DMS153 (cell line): ENCODE results near the gene LUC7L2.
A peak's percentile ranks its signal among the peaks of the same experiment; 100 is the strongest.
"Not testable (repeated sequence)": the region's sequence is repeated elsewhere in the genome, so short reads cannot be mapped to it uniquely, and the experiment has no call there.

ENCODE experiments used
- DNase-seq: peaks from one replicate; lab custom pipeline; 2025; lab: John Stamatoyannopoulos, UW

Gene LUC7L2

GRCh38 chr7:139397192-139397591, 37.5 kb downstream of the LUC7L2 start:
- DNase-seq = no peak

- no peak for DNase-seq
Measured at GRCh38 chr7:139403601-139404000, 43.9 kb downstream of the LUC7L2 start.

- no peak for DNase-seq
Measured at GRCh38 chr7:139407555-139407954, 47.9 kb downstream of the LUC7L2 start.

- not testable (repeated sequence) for DNase-seq
Measured at GRCh38 chr7:139414743-139415402, 55.2 kb downstream of the LUC7L2 start.

DNA sequence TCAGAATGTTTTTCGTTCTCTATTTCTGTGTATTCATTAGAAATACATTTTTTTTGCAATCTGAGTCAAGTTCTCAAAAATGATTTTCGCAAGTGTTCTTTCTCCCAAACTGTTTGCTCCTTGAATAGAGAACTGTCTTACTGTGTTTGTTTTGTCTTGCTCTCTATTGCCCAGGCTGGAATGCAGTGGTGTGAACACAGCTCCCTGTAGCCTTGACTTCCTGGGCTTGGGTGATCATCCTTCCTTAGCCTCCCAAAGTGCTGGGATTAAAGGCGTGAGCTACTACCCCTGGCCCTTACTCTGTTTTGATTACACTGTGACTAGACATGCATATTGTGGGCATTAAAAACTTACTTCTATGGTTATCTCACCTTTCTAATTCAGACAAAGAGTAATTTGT, 56.7 kb downstream of the LUC7L2 start:
- no peak for DNase-seq

DNA sequence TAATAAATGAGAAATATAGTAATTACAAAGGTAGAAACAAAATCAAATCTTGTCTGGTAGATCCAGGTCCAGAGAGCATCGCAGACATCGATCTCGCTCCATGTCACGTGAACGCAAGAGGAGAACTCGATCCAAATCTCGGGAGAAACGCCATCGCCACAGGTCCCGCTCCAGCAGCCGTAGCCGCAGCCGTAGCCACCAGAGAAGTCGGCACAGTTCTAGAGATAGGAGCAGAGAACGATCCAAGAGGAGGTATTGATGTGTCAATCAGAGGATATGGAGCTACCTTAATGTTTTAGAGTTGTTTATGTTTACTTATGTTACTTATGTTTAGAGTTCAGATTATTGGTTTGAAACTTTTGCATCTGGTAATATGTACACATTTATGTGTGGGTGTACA, 57.8 kb downstream of the LUC7L2 start:
- no peak for DNase-seq

DNA sequence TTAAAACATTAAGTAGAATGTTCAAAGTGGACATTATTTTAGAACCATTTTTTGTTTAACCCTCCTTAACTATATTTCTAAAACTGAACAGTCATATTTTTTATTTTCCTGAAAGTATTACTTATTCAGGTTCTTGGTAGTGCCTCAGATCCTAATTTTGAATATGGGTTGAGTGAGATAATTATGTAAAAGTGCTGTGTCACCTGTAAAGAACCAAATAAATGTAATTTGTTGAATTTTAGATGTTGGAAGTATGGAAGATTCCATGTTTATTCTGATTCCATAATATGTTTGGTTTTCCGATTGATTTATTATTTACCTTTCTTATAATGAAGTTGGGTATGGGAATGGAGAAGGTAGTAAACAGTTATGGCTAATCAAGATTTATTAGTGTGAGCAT, 61.4 kb downstream of the LUC7L2 start:
- no peak for DNase-seq

- DNase-seq = no peak
Measured at GRCh38 chr7:139422126-139422525, 62.4 kb downstream of the LUC7L2 start.

DNA sequence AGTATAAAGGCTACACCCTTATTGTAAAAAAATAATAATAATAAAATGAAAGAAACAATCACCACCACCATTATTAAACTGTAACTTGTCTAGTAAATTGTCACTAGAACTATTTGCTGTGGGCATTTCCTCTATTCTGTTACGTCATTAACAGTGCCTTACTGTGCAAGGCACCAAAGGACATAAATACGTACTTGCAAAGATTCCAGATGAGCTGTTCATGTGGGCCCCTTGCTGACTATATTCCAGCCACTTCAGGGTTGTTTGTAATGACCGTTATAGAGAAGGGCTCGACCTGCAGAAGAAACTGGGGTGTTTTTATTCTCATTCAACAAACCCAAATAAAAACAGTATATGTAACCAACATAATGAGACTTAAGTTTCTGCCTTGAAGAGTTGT, 63.4 kb downstream of the LUC7L2 start:
- DNase-seq = no peak

DNA sequence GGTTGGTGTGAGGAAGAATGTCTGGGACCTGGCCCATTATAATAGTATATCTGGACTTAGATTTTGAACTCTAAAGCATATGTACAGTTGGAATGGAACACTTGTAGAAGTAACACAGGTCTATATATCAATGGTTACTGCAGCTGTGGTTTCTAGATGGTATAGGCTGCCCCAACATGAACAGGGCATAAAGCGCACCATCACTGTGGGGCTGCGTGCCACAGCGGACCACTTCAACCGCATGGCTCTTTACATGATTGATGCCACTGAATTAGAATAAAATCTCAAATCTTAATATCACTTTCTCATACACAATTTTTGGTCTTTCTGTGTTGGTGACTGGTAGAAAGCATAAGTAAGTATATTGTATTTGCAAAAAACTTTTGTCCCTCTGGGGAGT, 64.3 kb downstream of the LUC7L2 start:
- DNase-seq = no peak

- not testable (repeated sequence) for DNase-seq
Measured at GRCh38 chr7:139425701-139426100, 66.0 kb downstream of the LUC7L2 start.

DNA sequence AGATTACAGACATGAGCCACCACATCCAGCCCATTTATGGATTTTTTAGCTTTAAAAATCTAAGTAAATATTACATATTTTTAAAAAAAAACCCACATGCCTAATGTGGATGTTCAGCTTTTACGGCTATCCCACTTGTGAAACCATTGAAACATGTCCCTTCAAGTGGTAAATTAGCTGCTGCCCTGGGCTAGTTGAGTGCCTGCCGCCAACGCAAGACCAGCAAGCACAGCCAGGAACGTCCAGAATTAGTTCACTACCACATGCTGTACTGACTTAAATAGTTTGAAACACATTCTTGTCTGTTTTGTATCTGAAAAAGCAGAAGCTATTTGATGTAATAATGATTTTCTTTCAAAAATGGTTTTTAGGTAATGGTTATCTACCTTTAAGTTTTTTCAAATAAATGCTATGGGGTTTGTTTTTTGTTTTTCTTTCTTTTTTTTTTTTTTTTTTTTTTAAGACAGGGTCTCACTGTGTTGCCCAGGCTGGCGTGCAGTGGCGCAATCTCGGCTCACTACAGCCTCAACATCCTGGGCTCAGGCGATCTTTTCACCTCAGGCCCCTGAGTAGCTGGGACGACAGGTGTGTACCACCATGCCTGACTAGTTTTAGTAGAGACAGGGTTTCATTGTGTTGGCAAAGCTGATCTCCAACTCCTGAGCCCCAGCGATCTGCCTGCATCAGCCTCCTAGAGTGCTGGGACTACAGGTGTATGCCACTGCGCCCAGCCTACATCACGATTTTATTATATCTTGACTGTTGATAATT, 66.7 kb downstream of the LUC7L2 start:
- DNase-seq = no peak

GRCh38 chr7:139427029-139427420, 67.3 kb downstream of the LUC7L2 start:
- no peak for DNase-seq

DNA sequence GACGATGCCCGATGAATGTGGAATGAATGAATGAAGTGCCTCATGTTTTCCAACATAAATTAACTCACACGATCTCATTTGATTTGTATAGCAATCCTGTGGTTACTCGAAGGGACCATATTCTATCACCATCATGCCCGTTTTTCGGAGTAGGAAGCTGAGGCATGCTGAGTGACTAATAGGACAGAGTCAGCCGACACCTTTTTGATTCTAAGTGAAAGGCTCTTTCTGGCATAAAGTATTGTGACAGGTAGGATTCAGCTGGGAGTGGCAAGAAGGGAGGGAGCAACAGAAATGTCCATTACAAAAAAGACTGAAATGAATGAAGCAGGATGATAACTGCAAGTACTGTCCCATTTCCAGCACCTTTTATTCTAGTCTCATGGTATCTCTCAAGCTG, 68.1 kb downstream of the LUC7L2 start:
- DNase-seq = no peak

GRCh38 chr7:139429735-139430134, 70.0 kb downstream of the LUC7L2 start:
- DNase-seq = not testable (repeated sequence)

- no peak for DNase-seq
Measured at GRCh38 chr7:139430443-139430842, 70.7 kb downstream of the LUC7L2 start.

- peak; percentile 26 for DNase-seq
Measured at GRCh38 chr7:139431010-139431409, 71.3 kb downstream of the LUC7L2 start.

DNA sequence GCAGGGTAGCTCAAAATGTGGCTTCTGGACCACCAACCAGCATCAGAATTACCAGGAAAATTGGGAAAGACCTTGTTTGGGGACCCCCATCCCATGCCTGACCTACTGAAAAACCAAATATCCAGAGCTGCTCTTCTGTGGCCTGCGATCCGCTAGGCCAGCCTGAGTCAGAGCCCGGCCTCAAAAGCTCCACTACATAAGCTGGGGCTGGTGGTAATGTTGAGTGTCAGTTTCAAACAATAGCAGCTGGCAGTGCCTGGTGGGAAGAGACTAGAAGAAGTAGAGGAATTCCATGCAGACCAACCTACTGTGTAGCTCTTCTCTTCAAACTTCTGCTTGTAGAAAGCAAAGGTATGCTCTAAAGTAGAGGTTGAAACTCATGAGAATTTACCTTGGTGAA, 71.8 kb downstream of the LUC7L2 start:
- no peak for DNase-seq

GRCh38 chr7:139436806-139437205, 77.1 kb downstream of the LUC7L2 start:
- DNase-seq = no peak

DNA sequence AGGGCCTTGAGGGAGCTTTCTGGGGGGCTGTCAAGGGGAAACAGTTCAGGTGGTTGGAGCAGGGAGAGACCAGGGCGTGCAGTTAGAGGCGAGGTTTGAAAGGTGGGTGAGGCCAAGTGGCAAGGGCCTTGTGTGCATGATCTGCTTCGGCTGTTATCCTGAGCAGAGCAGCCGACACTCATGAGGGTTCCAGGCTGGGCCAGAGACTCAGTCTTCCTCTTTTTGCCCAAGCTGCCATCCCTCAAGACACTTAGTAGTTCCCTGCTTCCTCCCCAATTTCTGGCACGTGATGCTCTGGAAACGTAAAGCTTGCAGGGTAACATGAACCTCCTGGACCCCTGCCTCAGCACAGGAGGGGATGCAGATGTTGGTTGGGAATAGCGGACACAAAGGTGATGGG, 79.7 kb downstream of the LUC7L2 start:
- DNase-seq = no peak

DNA sequence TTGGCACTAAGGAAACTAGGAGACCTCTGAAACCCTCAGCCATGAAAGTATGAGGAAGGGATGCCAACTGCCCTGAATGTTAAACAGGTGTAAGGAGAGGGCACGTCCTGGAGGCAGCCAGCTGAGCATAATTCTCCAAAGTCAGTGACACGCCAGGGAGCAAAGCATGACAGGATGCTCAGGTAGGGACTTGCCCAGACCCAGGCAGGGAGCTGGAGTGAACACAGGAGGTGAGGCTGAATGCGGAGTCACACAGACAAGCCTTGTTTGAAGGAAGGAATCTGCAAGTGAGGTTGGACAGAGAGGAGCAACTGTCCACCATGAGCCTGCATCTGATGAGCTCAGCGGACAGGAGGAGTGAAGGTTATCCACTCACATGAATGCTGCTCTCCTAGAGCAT, 82.3 kb downstream of the LUC7L2 start:
- DNase-seq = no peak

DNA sequence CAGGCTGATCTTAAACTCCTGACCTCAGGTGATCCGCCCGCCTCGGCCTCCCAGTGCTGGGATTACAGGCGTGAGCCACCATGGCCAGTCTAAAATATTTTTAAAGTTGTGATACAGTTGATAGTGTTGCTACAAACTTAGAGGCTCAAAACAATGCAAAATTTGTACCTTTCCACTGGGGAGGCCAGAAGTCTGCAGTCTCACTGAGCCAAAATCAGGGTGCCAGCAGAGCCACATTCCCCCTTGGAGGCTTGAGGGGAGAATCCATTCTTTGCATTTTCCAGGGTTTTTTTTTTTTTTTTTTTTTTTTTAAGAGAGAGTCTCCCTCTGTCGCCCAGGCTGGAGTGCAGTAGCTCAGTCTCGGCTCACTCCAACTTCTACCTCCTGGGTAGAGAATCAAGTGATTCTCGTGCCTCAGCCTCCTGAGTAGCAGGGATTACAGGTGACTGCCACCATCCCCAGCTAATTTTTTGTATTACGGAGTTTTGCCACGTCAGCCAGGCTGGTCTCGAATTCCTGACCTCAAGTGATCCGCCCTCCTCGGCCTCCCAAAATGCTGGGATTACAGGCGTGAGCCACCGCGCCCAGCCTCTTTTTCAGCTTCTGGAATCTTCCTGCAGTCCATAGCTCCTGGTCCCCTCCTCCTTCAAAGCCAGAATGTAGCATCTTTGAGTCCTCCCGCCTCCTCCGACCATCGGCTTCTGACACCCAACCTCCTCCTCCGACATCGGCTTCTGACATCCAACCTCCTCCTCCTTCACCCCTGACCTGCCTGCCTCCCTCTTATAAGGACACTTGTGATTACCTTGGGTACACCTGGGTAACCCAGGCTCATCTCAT, 86.6 kb downstream of the LUC7L2 start:
- DNase-seq = no peak

GRCh38 chr7:139450851-139451250, 91.2 kb downstream of the LUC7L2 start:
- DNase-seq = no peak
